Muscle of leg (tissue), 11 donors: ENCODE measurements around the gene NR3C2. TPM values are rescaled to one million over a fixed set of nuclear protein-coding genes. Genes with fewer than 3 reads are reported as not detected.

Source experiments
- DNase-seq: peaks from one replicate; pipeline ENCODE4 v3.0.0; 2013
- H3K27ac ChIP-seq: one replicate; pipeline ENCODE4 v1.5.1; 2013; ENCODE audit warnings: mild to moderate bottlenecking, low read length, control low read depth
- H3K27me3 ChIP-seq: one replicate; pipeline ENCODE4 v1.6.1; 2013; ENCODE audit warnings: low read length; ENCODE audit not compliant: control insufficient read depth, insufficient read depth
- H3K36me3 ChIP-seq: one replicate; pipeline ENCODE4 v1.6.1; 2013; ENCODE audit warnings: low read length; ENCODE audit not compliant: control insufficient read depth, insufficient read depth
- H3K4me1 ChIP-seq: one replicate; pipeline ENCODE4 v1.6.1; 2013; ENCODE audit warnings: low read length; ENCODE audit not compliant: control insufficient read depth, insufficient read depth
- H3K4me3 ChIP-seq: one replicate; pipeline ENCODE4 v1.5.1; 2013; ENCODE audit warnings: low read length, control low read depth
- H3K9me3 ChIP-seq: replicated peaks from 2 replicates; pipeline ENCODE4 v1.6.1; 2013; ENCODE audit warnings: low read depth, low read length; ENCODE audit not compliant: control insufficient read depth
- WGBS: methylation state at CpG from one replicate; pipeline ENCODE4 v1.1.5; 2013; ENCODE audit warnings: missing lambda C conversion rate; ENCODE audit not compliant: insufficient coverage; 5-methylcytosine and 5-hydroxymethylcytosine counted together
- polyA plus RNA-seq, 8 donors: library from polyadenylated mRNA; unstranded; fragments of 120-200 nt; gene quantifications; one replicate each; pipeline versions ENCODE4 v1.2.1 to v1.2.3, GENCODE V29; 2013; ENCODE audit warnings: inconsistent platforms in 1 of 8, low replicate concordance in 1 of 8; ENCODE audit not compliant: insufficient read length in 8 of 8, insufficient read depth in 1 of 8
- total RNA-seq: library from RNA; stranded (reverse); fragments of 120-200 nt; gene quantifications from one replicate; pipeline ENCODE4 v1.2.4, GENCODE V29; 2013

Gene NR3C2
- total and polyA plus RNA-seq, 9 donors: 9.2 to 14.7 (median 12.2) TPM

DNA sequence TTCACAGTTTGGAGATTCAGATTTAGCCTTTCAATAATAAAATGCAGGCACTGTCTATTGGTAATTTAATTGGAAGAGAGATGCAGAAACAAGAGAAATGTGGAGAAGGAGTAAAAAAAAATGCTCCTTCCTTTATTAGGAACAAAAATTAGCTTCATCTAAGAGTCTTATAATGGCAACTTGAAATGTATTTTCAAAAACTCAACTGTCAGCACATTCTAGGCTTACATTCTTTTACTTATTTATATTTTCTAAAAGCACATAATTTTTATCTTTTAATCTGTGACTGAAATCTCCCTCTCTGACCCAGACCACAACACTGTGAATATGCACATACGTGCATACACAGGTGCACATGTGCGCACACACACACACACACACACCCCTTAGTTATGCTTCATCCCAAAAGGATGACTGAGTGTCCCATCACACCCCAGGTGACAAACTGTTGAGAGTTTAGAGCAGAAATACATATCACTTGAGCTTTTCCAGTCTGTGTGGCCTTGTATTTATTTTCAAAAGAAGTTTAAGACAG is 29.7 kb downstream of the NR3C2 start:
- WGBS: 80% methylated on average over 2 of the region's 2 CpGs
- no peaks in the 10 kb centered on the region for H3K27me3 ChIP-seq
- DNase-seq: no peak
- H3K4me1 ChIP-seq: no peaks in the 10 kb centered on the region
- no peak overlapping the region for H3K4me3 ChIP-seq
- H3K27ac ChIP-seq: no peak overlapping the region
- no peaks in the 10 kb centered on the region for H3K36me3 ChIP-seq
- H3K9me3 ChIP-seq: no peaks in the 10 kb centered on the region

DNA sequence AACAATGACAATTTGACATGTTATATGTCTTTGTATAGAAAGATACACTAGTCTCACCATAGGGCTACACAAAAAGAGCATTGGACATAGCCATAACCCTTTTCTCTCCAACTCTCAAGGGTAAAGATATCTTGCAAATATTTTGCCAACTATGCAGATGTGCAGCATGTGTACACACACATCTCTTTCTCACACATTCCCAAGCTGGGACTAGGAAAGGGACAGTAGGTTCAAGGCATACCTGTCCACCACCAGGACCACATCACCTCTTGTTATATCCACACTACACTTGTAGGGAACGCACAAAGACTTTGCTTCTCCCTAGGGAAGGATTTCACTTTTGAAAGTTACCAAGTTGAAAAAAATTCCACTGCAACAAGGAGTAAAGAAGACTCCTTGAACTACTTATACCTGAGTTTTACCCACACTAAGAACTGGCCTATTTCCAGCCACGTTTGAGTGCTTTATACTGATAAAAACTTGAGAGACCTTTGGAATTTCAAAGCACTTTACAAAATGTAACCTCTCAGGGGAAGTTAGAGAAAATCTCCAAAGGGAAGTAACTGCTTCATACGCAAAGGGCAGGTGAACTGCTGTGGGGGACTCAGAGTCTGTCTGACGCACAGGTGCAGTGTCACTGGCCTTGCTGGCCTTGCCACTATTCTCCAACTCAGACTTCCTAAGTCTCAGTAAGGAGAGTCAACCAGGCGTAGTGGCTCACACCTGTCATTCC is 36.9 kb downstream of the NR3C2 start:
- Histone ChIP-seq H3K4me1 (no peaks in the 10 kb centered on the region), H3K27ac (no peak overlapping the region), H3K36me3 (no peaks in the 10 kb centered on the region), H3K9me3 (no peaks in the 10 kb centered on the region), H3K27me3 (no peaks in the 10 kb centered on the region), H3K4me3 (no peak overlapping the region)
- 86% methylated on average over 1 of the region's 5 CpGs for WGBS
- no peak for DNase-seq

DNA sequence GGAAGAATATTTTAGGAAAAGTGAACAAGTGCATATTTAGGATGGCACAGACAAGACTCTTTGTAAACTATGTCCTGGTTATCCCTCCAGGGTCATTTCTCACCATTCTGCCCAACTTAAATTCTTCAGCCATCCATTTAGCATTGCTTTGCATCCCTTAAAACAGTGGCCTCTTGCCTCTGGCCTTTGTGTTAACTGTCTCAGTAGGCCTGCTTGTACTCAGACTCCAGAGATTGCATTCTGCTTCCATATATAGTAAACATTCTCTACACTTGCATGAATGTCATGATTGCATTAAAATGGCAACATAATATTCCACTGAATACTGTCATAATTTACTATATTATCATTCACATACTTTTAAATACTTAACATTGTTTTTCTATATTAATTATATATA is 43.2 kb downstream of the NR3C2 start:
- H3K36me3 ChIP-seq: no peaks in the 10 kb centered on the region
- DNase-seq: no peak
- H3K27ac ChIP-seq: no peak overlapping the region
- H3K4me1 ChIP-seq: peaks cover 4% of the 10 kb centered on the region
- H3K9me3 ChIP-seq: no peaks in the 10 kb centered on the region
- no peaks in the 10 kb centered on the region for H3K27me3 ChIP-seq
- H3K4me3 ChIP-seq: no peak overlapping the region

DNA sequence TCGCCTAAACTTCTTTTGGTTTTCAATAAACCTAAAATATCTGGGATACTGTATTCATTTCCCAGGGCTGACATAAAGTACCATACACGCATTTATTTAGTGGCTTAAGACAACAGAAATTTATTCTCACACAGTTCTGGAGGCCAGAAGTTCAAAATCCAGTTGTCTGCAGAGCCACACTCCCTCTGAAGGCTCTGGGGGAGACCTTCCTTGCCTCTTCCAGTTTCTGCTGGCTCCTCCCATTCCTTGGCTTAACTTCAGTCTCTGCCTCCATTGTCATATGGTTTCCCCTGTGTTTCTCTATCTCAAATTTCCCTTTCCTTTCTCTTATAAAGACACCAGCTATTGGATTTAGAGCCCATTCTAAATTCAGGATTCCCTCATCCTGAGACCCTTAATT is 44.4 kb downstream of the NR3C2 start:
- peak; percentile 25 for DNase-seq
- no peaks in the 10 kb centered on the region for H3K36me3 ChIP-seq
- WGBS: 58% methylated on average over 1 of the region's 2 CpGs
- peaks cover 4% of the 10 kb centered on the region for H3K4me1 ChIP-seq
- no peaks in the 10 kb centered on the region for H3K9me3 ChIP-seq
- no peak overlapping the region for H3K4me3 ChIP-seq
- H3K27me3 ChIP-seq: no peaks in the 10 kb centered on the region
- no peak overlapping the region for H3K27ac ChIP-seq

DNA sequence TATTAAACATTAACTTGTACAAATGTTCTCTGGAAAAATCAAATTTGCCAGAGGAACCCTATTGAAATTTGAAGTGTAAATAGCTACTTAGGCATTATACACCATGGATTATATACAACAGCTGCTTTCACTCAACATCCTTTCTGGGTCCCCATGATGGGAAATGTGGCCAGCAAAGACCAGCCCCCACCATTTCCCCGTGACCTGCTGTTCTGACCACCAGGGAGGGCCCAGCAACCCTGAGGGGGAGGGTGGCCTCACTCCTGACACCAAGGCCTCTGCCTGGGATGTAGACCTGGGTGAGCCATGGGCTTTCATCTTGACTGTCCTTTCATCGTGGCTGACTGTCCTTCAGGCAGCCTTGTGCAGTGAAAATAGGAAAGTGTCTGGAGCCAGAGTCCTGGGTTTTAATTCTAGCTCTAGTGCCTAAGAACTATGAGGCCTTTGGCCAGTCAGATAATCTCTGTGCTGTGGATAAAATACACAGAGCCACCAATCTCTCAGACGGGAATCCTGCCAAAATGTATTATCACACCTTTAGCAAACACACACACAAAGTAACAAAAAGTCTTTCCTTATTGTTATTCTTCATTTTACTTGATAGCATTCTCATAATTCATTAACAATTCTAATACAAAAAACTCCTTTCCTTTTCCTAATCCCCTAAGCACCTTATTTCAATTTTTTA is 45.1 kb downstream of the NR3C2 start:
- whole genome bisulfite sequencing: 13% methylated on average over 1 of the region's 3 CpGs
- H3K27me3 ChIP-seq: no peaks in the 10 kb centered on the region
- no peak overlapping the region for H3K27ac ChIP-seq
- no peak for DNase-seq
- no peaks in the 10 kb centered on the region for H3K9me3 ChIP-seq
- H3K36me3 ChIP-seq: no peaks in the 10 kb centered on the region
- H3K4me1 ChIP-seq: peaks cover 4% of the 10 kb centered on the region
- no peak overlapping the region for H3K4me3 ChIP-seq

DNA sequence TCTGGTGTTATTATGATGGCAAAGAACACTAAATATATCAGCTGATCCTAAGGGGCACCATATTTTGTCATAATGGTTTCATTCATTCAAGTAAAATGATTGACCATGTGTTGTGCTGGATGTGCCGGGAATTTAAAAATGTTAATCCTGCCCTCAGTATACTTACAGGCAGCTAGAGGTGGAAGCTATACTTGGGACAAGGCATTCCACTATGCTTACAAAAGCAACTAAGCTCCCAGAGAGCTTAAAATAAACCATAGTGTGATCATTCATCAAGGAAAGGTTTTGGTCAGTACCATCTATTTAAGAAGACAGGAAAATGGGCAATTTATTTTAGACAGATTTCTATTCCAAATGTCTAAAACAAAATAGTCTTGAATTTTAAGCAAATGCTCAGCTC is 46.4 kb downstream of the NR3C2 start:
- no CpG with 5 or more reads among the region's 1 CpG for WGBS
- Histone ChIP-seq H3K9me3 (no peaks in the 10 kb centered on the region), H3K4me3 (no peak overlapping the region), H3K36me3 (no peaks in the 10 kb centered on the region), H3K27me3 (no peaks in the 10 kb centered on the region), H3K4me1 (peaks cover 4% of the 10 kb centered on the region), H3K27ac (no peak overlapping the region)
- DNase-seq: peak; percentile 29

DNA sequence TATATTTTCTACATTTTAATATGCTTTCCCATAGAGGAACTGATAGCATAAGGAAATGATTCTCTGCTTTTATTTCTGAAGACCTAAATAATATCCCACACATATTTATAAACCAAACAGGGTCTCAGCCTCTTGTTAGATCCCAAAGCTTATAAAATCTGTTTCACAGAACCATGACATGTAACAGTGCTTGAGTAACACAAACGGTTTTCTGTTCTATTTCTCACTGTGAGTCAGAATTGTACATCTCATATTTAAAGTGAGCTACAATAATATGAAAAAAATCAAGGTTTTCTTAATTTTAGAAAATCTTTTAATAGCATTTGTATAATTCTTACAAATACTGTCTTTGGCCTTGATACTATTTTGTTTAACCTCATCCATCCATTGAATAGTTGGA is 51.2 kb downstream of the NR3C2 start:
- DNase-seq: no peak
- no CpG with 5 or more reads among the region's 1 CpG for WGBS
- Histone ChIP-seq H3K27me3 (no peaks in the 10 kb centered on the region), H3K4me3 (no peak overlapping the region), H3K9me3 (no peaks in the 10 kb centered on the region), H3K4me1 (no peaks in the 10 kb centered on the region), H3K36me3 (no peaks in the 10 kb centered on the region), H3K27ac (no peak overlapping the region)

DNA sequence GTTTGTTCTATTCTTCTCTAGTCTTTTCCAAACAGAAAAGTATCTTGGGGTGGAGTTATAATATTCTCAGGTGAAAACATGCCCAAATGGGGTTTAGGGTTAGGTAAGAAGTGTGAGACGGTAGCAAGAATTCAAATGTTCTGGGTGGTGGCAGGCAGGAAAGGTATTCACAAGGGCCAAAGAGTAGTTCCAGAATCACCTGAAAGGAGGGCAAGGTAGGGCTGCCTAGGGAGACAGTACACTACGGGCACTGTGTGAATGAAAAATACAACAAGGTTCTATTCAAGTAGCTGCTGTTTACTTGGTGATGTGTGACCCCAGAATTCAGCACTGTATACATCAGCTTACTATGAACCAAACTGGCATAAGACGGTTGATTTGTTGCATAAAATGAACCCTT is 51.9 kb downstream of the NR3C2 start:
- no peak for DNase-seq
- Histone ChIP-seq H3K9me3 (no peaks in the 10 kb centered on the region), H3K27me3 (no peaks in the 10 kb centered on the region), H3K4me1 (no peaks in the 10 kb centered on the region), H3K4me3 (no peak overlapping the region), H3K27ac (no peak overlapping the region), H3K36me3 (no peaks in the 10 kb centered on the region)
- WGBS: 82% methylated on average over 1 of the region's 3 CpGs

DNA sequence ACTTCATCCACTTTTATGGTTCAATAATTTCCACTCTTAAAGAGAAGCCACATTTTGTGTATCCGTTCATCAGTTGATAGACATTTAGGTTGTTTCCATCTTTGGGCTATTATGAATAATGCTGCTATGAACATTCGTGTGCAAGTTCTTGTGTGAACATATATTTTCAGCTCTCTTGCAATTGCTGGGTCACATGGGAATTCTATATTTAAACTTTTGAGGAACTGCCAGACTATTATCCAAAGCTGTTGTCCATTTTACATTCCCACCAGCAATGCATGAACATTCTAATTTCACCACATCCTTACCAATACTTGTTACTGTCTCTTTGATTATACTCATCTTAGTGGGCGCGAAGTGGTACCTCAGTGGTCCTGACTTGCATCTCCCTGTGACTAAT is 61.9 kb downstream of the NR3C2 start:
- no peaks in the 10 kb centered on the region for H3K36me3 ChIP-seq
- H3K4me3 ChIP-seq: no peak overlapping the region
- no CpG with 5 or more reads among the region's 4 CpGs for WGBS
- peak; percentile 50 for DNase-seq
- no peak overlapping the region for H3K27ac ChIP-seq
- H3K4me1 ChIP-seq: no peaks in the 10 kb centered on the region
- H3K9me3 ChIP-seq: no peaks in the 10 kb centered on the region
- H3K27me3 ChIP-seq: no peaks in the 10 kb centered on the region

DNA sequence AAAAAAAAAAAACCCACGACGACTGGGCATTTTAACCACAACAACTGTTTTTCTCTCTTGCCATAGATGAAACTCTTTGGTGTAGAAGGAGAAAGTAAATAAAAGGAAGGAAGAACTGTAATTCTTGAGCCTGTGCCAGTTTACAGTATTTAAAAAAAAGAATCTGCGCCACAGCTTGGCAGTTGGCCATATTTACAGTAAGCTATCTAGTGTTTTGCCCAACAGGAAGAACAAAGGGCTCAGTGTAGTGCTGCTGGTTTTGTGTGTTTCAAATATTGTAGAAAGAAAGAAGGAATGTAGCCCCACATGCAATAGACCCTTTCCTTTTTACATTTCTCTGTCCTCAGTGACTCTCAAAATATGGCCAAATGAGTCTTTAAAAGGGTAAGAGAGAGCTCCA is 66.1 kb downstream of the NR3C2 start:
- Histone ChIP-seq H3K27me3 (no peaks in the 10 kb centered on the region), H3K27ac (peak overlapping the region; percentile 60), H3K36me3 (no peaks in the 10 kb centered on the region), H3K4me1 (no peaks in the 10 kb centered on the region), H3K4me3 (no peak overlapping the region), H3K9me3 (no peaks in the 10 kb centered on the region)
- DNase-seq: peak; percentile 79
- no CpG with 5 or more reads among the region's 3 CpGs for WGBS
